Adipose tissue (tissue), 3 donors: ENCODE results near the gene FAF1. TPM values are rescaled to one million over a fixed set of nuclear protein-coding genes. Genes with fewer than 3 reads are reported as not detected.
"Not testable (repeated sequence)": the region's sequence is repeated elsewhere in the genome, so short reads cannot be mapped to it uniquely, and the experiment has no call there.

ENCODE experiments used
- H3K27ac ChIP-seq: one replicate; pipeline ENCODE4 v1.5.1; 2013; ENCODE audit warnings: low read depth, low read length
- WGBS, 3 donors: extraction: QIAGEN DNeasy Blood & Tissue Kit; methylation state at CpG; one replicate each; pipeline ENCODE4 v1.1.7; 2013; 5-methylcytosine and 5-hydroxymethylcytosine counted together
- polyA plus RNA-seq, 3 donors: library from polyadenylated mRNA; stranded (reverse); fragments of 200-250 nt; gene quantifications; one replicate each; pipeline ENCODE4 v1.2.3, GENCODE V29; 2013
- donor health status: healthy with polysubstance abuse.
- donor health status: Bipolar disorder and iron deficiency.
- donor health status: healthy.

Gene FAF1
- polyA plus RNA-seq, 3 donors, result 26.5 to 32.8 (median 28.2) TPM

DNA sequence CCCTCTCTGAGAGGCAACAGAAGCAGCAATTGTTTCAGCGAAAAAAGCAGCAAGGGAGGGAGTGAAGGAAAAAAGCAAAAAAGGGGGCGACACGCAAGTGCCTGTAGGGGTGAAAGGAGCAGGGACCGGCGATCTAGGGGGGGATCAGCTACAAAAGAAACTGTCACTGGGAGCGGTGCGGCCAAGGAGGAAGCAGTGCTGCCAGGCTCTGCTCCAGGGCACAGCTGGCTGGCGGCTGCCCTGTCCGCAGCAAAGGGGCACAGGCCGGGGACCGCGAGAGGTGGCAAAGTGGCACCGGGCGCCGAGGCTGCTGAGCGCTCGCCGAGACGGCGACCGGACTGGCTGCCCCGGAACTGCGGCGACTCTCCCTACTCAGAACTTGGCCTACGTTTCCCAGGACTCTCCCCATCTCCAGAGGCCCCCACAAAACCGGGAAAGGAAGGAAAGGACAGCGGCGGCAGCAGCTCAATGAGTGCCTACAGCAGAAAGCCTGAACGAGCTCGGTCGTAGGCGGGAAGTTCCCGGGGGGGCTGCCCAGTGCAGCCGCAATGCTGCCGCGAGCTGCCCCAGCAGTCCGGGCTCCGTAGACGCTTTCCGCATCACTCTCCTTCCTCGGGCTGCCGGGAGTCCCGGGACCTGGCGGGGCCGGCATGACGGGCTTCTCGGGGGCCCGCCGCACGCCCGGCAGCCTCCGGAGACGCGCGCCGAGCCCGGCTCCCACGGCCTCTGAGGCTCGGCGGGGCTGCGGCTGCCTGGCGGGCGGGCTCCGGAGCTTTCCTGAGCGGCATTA, 8.9 kb upstream of the FAF1 start:
- 0% methylated on average over 47 to 65 of the region's 65 CpGs for WGBS, 3 donors

DNA sequence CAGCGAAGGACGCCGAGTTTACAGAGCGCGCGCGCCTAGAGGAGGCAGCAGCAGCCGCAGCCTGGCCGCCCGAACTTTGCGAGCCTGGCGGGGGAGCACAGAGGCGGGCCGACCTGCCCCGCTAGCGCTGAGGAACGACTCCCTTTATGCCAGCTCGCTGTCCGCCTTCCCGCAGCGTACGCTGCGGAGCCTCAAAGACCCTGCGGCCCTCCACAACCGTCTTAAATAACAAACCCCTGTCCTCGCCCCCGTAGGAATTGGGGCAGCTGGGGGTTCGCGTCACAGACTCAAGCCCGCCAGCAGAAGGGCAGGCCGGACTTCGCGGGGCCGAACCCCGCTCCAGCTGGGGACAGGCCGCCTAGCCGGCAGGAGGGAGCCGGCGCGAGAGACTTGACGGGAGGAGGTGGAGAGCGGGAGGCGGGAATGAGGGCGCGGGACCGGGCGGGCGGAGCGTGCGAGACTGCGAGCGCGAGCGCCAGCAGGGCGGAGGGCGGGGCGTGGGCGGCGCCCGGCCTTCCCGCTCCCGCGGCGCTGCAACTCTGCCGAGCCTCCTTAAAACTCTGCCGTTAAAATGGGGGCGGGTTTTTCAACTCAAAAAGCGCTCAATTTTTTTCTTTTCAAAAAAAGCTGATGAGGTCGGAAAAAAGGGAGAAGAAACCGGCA, 8.2 kb upstream of the FAF1 start:
- WGBS, 3 donors, result 0% methylated on average over 69 to 70 of the region's 70 CpGs

More for the DNA sequence above, 8.9 kb upstream of the FAF1 start:
- peak overlapping the region; percentile 94 for H3K27ac ChIP-seq

DNA sequence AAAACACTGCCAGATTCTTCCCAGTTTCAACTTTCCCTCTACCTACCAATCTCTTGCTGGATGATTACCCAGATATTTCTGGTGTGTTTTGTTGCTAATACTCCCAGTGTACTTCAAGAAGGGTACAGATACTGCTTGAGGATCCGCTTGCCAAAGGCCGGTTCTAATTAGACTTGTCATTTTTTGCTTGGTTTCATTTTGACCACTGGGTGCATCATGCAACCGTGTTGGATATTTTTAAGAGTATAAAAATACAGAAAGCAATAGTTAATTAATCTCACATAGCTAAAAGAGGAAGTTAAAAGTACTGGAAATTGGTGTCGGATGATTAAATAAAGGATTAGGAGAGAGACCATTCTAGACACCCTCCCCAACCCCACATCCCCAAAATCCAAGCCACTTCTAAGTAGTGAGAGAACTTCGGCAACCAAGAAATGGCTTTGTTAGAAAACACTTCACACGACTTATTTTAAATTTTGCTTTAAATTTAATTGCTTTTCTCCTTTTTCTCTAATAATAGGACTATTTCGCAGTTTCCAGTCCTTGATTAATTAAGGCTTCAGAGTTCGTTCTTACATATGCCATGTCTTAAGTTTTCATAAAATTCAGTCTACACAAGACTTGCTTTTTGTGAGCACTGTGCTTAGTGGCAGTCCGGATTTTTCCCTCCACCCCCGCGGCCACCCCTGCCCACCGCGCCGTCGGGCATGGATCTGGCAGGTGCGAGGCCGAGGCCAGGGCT, 7.5 kb upstream of the FAF1 start:
- H3K27ac ChIP-seq, result peak overlapping the region; percentile 45

More for the DNA sequence above, 8.2 kb upstream of the FAF1 start:
- H3K27ac ChIP-seq, result peak overlapping the region; percentile 45

DNA sequence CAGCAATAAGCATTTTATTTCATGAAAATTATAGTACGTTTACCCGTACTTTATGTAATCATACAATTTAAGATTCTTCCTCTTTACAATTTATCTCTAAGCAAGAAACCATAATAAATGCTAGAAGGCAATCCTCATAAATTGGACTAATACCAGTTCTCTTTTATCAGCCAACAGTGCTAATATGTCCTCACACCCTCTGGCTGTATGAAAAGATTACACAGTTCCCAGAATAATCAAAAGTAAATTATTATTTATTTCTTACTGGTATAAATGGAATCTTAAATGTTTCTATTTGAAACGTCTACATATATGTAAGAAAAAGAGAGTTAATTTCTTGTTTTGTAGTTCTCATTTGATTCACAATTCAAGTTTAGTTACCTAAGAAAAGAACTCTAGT, 6.9 kb upstream of the FAF1 start:
- 65 to 75% (median 70%) methylated on average over 3 of the region's 3 CpGs for WGBS, 3 donors
- H3K27ac ChIP-seq, result no peak overlapping the region

More for the DNA sequence above, 7.5 kb upstream of the FAF1 start:
- 16 to 18% (median 17%) methylated on average over 17 of the region's 17 CpGs for WGBS, 3 donors

DNA sequence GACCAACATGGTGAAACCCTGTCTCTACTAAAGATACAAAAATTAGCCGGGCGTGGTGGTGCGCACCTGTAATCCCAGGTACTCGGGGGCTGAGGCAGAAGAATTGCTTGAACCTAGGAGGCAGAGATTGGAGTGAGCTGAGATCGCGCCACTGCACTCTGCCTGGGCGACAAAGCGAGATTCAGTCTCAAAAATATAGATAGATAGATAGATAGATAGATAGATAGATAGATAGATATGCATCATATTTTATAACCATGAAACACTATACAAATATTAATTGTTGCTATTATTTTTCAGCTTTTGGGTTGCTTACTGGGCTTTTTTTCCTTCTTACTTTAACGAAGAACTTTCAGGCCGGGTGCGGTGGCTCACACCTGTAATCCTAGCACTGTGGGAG, 4.8 kb upstream of the FAF1 start:
- no peak overlapping the region for H3K27ac ChIP-seq
- WGBS, 3 donors, result 91 to 97% (median 94%) methylated on average over 11 of the region's 11 CpGs

DNA sequence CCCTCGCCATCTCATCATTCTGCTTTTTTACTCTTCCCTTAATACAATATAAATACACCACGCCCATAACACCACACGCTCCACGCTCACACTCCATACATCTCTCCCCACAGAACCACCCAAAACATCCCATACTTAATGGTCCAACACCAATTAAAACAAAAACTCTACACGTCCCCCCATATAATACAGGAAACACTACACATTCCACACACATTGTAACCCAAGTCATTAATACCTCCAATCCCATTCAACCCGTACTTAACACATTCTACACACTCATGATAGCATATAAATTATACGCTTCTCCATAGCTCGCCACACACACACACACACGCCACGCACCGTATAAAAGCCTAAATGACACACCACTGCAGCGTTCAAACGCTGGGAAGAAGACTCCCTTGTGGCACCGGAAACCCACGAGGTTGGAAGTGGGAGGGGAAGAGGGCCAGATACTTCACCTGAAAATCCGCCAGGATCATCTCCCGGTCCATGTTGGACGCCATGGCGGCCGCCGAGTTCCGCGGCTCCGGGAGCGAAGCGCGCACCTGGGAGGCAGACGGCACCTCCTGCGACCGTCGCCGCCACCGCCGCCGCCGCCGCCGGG, 659 bp downstream of the FAF1 start:
- H3K27ac ChIP-seq, result peak overlapping the region; percentile 51
- 0 to 2% (median 1%) methylated on average over 30 to 38 of the region's 38 CpGs for WGBS, 3 donors

DNA sequence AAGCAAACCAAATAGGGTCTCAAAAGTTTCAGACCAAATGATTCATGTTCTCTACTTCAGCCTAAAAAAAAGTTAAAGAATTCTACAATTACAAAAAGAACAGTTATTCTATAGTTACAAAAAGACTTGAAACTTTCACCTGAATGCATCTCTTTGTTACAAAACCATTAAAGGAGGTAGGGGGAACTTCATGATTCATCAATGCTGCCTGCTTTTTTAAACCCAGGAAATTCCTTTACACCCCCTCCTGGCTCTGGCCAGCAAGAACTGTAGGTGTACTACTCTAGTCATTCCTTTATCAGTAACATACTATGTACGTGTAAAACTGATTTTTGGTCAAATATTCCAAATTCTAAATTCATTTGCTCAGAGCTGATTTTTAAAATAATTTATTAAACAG, 5.0 kb downstream of the FAF1 start:
- 43 to 57% (median 46%) methylated on average over 1 of the region's 1 CpG for WGBS, 3 donors

DNA sequence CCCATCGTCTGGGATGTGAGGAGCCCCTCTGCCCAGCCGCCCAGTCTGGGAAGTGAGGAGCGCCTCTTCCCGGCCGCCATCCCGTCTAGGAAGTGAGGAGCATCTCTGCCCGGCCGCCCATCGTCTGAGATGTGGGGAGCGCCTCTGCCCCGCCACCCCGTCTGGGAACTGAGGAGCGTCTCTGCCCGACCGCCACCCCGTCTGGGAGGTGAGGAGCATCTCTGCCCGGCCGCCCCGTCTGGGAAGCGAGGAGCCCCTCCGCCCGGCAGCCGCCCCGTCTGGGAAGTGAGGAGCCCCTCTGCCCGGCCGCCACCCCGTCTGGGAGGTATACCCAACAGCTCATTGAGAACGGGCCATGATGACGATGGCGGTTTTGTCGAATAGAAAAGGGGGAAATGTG, 7.5 kb downstream of the FAF1 start:
- WGBS, 3 donors, result 97 to 98% (median 97%) methylated on average over 26 to 28 of the region's 31 CpGs
- not testable (repeated sequence) for H3K27ac ChIP-seq

More for the DNA sequence above, 5.0 kb downstream of the FAF1 start:
- H3K27ac ChIP-seq, result no peak overlapping the region

DNA sequence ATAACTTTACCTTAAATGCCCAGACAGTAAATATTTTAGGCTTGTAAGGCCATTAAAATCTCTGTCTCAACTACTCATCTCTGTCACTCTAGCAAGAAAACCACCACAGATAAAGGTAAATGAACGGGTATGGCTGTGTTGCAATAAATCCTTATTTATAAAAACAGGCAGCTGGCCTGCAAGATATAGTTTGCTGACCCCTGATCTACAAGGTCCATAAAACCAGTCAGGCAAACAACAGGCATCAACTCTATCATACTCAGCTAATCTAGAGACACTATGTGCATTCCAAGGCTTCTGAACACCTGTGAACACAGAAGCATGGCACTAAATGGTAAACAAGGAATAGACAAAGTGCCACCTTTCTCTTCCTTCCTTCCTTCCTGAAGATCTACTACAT, 9.7 kb downstream of the FAF1 start:
- 28 to 59% (median 53%) methylated on average over 1 of the region's 1 CpG for WGBS, 3 donors

DNA sequence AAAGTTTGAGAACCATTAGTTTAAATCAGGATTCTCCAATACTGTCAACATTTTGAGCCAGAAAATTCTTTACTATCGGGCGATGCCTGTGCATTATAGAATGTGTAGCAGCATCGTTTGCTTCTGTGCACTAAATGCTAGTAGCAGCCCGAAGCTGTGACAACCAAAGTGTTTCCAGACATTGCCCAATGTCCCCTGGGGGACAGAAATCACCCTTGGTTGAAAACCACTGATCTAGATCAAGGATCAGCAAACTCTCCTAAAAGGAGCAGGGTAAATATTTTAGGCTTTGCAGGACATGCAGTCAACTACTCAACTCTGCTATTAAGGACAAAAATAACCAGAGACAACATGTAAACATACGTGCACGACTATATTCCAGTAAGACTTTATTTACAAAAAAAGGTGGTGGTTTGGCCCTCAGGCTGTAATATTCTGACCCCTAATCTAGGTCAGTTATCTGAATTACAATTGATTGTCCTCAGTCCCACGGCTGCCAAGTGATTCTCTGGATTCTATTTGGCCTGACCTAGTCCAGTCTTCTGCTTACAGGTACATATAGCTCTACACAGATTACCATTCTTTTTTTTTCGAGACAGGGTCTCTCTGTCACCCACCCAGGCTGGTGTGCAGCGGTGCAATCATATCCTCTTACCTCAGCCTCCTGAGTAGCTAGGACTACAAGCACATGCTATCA, 10.6 kb downstream of the FAF1 start:
- WGBS, 3 donors, result 72 to 85% (median 84%) methylated on average over 9 of the region's 9 CpGs
- H3K27ac ChIP-seq, result no peak overlapping the region

More for the DNA sequence above, 9.7 kb downstream of the FAF1 start:
- H3K27ac ChIP-seq, result no peak overlapping the region

DNA sequence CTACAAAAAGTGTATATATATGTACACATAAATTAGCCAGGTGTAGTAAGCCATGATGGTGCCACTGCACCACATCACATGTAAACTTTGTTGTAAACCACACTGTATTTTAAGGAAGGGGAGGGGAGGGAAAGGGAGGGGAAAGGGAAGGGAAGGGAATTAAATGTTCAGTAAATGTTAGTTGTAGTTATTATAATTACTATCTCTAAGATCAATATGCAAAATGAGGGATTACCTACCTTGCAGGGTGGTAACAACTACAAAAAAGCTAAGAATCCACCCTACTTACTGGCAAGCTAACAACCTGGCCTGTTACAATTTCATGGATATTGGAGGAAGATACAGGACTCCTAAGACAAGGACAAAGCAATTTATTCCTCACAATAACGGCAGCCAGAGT, 17.7 kb downstream of the FAF1 start:
- 75 to 93% (median 92%) methylated on average over 1 of the region's 1 CpG for WGBS, 3 donors

DNA sequence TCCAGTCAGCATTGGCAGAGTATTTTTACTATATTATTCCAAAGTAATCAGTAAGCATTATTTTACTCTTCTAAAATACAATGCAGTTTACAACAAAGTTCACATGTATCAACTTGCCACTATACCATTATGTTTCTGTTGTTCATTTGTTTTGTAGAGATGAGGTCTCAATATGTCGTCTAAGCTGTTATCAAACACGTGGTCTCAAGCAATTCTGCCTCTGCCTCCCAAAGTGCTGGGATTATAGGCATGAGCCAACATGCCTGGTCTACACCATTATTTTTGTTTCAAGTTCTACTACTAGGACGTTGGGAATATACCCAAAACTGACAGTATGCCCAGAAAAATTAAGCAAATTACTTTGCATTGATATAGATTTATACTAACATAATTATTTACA, 19.8 kb downstream of the FAF1 start:
- no peak overlapping the region for H3K27ac ChIP-seq
- 92 to 95% (median 95%) methylated on average over 3 of the region's 3 CpGs for WGBS, 3 donors

More for the DNA sequence above, 17.7 kb downstream of the FAF1 start:
- no peak overlapping the region for H3K27ac ChIP-seq

DNA sequence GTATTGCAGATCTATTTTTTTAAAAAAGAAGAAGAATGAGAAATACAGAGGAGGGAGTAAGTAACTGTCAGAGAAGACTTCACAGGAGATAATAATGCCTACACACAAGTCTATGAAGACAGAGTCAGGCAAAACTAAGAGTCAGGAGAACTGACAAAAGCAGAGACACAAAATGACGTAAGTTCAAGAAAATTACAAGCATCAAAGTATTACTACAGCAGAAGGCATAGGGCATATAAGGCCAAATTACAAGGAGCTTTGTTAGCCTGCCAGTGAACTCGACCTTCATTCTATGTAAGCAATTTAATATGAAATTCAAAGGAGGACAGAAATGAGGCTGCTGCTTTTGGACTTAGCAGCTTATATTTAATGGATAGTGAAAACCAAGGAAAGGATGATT, 23.7 kb downstream of the FAF1 start:
- 52 to 76% (median 74%) methylated on average over 2 of the region's 2 CpGs for WGBS, 3 donors
- no peak overlapping the region for H3K27ac ChIP-seq

DNA sequence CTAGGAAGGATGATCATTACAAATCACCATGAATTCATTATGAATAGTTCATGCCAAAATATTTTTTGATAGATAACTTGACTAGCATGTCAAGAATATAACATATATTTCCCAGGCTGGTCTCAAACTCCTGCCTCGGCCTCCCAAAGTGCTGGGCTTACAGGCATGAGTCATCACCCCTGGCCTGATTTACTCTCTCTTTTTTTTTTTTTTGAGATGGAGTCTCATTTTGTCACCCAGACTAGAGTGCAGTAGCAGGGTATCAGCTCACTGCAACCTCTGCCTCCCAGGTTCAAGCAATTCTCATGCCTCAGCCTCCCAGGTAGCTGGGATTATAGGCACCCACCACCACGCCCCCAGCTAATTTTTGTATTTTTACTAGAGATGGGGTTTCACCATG, 24.8 kb downstream of the FAF1 start:
- H3K27ac ChIP-seq, result not testable (repeated sequence)
- 96 to 98% (median 96%) methylated on average over 2 of the region's 2 CpGs for WGBS, 3 donors

DNA sequence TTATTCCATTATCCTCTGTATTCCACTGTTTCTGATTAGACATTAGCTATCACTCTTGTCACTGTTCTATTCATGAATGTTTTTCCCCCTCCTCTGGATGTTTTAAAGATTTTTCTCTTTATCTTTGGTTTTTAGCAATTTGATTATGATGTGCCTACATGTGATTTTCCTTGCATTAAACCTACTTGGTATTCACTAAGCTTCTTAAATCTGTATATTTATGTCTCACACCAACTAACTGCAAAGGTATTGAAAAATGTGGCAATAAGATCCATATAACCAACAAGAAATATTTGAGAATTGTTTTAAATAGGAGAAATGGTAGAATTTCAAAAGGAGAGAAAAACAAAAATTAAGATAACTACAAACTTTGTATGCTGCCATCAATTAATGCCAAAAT, 25.2 kb downstream of the FAF1 start:
- no peak overlapping the region for H3K27ac ChIP-seq

DNA sequence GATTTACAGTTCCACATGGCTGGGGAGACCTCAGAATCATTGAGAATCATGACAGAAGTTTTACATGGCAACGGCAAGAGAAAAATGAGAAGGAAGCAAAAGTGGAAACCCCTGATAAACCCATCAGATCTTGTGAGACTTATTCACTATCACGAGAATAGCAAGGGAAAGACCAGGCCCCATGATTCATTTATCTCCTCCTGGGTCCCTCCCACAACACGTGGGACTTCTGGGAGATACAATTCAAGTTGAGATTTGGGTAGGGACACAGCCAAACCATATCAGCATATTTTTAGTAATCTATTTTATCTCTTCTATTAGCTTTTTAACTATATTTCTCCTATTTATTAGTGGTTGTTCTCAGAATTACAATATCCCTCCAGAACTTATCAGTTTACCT, 26.3 kb downstream of the FAF1 start:
- not testable (repeated sequence) for H3K27ac ChIP-seq
- WGBS, 3 donors, result 81 to 88% (median 87%) methylated on average over 3 of the region's 3 CpGs

DNA sequence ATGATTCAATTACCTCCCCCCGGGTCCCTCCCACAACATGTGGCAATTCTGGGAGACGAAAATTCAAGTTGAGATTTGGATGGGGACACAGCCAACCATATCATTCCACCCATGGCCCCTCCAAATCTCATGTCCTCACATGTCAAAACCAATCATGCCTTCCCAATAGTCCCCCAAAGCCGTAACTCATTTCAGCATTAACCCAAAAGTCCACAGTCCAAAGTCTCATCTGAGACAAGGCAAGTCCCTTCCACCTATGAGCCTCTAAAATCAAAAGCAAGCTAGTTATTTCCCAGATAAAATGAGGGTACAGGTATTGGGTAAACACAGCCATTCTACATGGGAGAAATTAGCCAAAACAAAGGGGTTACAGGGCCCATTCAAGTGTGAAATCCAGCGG, 28.0 kb downstream of the FAF1 start:
- H3K27ac ChIP-seq, result not testable (repeated sequence)
- WGBS, 3 donors, result 92 to 98% (median 96%) methylated on average over 4 of the region's 4 CpGs
